Fibroblast of gingiva (primary cell): ENCODE measurements around the gene SLC25A25.

Experiments
- DNase-seq: peaks from one replicate; pipeline ENCODE4 v3.0.0-alpha.2; 2011; ENCODE audit warnings: low read depth

Gene SLC25A25

GRCh38 chr9:128096616-128097536 is 28.8 kb downstream of the SLC25A25 start:
- DNase-seq = no peak

- no peak for DNase-seq
Observed at GRCh38 chr9:128097543-128098296, 29.7 kb downstream of the SLC25A25 start.

DNA sequence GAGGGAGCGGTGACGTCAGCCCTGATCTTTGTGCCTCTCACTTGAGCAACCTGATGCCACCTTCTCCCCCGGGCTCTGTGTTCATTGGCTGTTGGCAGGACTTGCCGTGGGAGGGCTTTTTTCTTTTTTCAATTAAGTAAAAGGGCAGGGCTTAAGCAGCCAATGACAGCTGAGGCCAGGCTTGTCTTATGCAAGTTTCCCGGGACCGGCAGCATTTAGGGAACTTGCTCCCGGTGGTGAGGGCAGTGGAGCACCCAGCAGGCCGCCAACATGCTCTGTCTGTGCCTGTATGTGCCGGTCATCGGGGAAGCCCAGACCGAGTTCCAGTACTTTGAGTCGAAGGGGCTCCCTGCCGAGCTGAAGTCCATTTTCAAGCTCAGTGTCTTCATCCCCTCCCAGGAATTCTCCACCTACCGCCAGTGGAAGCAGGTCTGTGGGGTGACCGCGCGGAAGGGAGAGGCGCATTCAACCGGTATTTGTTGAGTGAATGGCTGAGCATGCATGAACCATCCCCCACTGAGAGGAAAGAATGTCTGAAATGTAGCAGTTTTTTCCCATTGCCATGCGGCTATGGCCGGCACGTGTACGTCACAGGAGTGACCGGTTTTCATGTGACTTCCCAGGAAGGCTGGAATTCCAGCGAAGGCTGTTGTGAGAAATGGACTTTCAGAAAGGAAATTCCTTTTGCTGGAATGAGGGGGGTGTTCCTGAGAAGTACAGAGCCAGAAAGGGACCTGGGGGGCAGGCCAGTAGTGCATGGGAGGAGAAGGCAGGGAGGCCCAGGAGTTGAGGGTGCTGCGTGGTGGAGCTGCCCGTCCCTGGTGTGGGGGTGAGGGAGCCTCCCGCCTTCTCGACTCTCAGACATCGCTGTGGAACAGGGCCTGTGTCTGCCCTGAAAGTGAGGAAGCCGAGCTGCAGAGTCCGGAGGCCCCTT is 30.5 kb downstream of the SLC25A25 start:
- peak; percentile 98 for DNase-seq

GRCh38 chr9:128099231-128099931 is 31.3 kb downstream of the SLC25A25 start:
- DNase-seq = peak; percentile 37

- DNase-seq = no peak
Observed at GRCh38 chr9:128099932-128100491, 32.0 kb downstream of the SLC25A25 start.

DNA sequence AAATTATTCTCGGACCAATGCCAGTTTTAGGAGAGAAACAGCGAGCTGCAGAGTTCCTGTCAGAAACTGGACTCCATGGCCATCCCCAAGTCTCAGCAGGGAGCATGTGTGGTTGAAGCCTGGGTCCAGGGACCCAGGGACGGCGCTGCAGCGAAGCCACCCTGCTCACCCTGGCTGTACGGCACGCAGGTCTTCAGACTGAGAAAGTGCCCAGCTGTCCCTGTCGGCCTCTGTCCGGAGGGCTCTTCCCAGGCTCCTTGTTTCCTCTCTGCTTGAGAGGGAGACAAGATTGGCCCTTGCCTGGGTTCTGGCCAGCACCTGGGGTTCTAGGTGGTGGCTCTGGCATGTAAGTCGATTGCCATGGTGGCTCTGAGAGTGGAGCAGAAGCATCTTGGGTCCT is 32.5 kb downstream of the SLC25A25 start:
- no peak for DNase-seq

DNA sequence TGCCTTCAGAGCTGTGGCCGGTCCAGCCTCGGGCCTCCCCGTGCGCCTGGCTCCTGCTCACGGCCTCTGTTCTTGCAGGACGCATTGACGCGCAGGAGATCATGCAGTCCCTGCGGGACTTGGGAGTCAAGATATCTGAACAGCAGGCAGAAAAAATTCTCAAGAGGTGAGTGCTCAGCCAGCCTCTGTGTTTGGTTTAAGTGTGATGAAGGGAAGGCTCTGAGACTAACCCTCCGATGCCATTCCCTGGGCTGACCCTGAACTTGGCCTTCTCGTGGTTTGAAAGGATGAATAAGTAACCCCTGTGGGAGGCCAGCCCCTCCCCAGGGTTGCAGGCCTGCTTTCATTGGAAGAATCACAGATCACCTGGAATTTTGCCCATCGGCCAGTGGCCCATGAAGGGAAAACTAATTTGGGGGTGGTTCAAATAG is 33.2 kb downstream of the SLC25A25 start:
- no peak for DNase-seq

DNA sequence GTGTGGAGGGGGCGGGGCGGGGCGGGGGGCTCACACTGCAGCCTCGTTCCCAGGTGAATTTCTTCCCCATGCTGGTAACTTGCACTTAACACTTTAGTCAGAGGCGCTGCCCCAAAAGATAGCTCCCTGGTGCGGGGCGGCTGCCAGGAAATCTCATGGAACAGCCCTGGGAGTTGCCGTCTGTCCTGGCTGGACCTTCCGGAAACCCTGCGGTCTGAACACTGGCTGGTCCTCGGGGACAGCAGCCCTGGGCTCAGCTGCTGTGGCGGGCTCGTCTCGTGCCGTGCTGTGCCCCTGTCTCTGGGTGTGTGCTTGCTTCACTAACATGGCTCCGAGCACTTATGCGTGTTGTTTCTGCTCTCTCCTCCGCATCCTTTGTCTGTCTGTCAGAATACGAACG is 33.7 kb downstream of the SLC25A25 start:
- DNase-seq = no peak

DNA sequence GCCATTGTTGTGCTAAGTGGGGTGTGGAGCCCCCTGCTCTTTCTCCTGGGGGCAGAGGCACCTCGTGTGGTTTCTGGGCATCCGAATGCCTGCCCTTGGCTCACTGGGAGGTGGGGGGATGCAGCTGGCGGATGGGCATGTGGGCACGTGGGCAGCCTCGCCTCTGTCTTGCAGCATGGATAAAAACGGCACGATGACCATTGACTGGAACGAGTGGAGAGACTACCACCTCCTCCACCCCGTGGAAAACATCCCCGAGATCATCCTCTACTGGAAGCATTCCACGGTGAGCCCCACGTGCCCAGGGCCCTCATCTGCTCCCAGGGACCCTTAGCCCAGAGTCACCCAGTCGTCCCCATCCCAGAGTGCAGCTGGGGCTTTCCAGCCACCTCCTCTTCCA is 34.2 kb downstream of the SLC25A25 start:
- DNase-seq = no peak

DNA sequence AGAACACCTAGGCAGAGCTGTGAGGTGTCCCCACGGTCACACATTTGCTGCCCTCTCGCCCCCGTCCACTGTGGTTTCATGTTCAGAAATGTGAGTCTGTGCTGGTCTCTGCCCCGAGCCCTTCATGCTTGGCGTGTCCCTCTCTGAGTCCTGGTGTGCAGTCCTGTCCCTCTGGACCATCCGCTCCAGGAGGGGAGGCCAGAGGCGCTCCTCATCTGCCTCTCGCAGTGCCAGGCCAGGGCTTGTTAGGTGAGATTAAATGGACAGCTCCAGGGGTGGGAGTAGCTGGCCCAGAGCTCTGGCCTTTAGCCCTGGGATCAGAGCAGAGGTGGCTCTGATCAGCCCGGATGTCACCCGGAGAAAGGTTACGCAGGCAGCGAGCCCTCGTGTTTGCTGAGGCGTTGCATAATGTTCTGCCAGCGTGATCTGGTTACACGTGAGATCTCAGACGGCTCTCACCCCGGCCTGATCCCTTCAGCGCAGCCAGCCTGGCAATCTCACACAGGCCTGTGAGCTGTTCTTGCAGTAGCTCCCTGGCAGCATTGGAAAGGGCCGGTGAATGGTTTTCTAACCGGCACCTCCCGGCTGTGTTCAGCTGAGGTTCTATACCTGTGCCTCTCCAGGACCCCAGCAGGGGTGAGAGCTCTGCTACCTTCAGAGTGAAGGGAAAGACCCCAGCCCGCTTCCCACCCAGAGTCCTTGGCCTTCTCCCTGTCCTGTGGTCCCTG is 35.0 kb downstream of the SLC25A25 start:
- DNase-seq = no peak

- no peak for DNase-seq
Observed at GRCh38 chr9:128103589-128103962, 35.5 kb downstream of the SLC25A25 start.

- no peak for DNase-seq
Observed at GRCh38 chr9:128104171-128104618, 36.2 kb downstream of the SLC25A25 start.

GRCh38 chr9:128105538-128106175 is 37.6 kb downstream of the SLC25A25 start:
- no peak for DNase-seq

DNA sequence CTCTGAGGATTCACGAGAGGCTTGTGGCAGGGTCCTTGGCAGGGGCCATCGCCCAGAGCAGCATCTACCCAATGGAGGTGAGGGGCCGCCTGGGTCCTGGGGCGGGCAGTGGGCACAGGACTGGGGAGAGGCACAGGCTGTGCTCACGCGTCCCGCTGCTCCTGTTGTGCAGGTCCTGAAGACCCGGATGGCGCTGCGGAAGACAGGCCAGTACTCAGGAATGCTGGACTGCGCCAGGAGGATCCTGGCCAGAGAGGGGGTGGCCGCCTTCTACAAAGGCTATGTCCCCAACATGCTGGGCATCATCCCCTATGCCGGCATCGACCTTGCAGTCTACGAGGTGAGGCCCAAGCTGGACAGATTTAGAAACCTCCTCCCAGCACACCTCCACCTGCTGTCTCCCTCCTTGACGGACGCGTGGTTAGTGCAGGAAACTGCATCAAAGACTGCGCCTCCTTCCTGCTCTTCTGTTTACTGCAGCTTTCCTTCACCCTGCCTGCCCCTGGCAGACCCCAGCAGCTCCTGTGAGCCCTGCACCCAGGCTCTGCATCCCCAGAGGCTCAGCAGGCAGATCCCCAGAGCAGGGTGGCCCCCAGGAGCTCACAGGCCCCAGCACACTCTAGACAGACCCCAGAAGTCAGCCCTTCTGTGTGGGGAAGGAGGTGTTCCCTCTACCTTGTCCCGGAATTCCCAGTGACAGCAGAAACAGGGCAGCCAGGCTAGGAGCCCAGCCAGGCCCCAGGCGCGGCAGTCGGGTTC is 38.3 kb downstream of the SLC25A25 start:
- DNase-seq = no peak

- no peak for DNase-seq
Observed at GRCh38 chr9:128106940-128107467, 39.0 kb downstream of the SLC25A25 start.

DNA sequence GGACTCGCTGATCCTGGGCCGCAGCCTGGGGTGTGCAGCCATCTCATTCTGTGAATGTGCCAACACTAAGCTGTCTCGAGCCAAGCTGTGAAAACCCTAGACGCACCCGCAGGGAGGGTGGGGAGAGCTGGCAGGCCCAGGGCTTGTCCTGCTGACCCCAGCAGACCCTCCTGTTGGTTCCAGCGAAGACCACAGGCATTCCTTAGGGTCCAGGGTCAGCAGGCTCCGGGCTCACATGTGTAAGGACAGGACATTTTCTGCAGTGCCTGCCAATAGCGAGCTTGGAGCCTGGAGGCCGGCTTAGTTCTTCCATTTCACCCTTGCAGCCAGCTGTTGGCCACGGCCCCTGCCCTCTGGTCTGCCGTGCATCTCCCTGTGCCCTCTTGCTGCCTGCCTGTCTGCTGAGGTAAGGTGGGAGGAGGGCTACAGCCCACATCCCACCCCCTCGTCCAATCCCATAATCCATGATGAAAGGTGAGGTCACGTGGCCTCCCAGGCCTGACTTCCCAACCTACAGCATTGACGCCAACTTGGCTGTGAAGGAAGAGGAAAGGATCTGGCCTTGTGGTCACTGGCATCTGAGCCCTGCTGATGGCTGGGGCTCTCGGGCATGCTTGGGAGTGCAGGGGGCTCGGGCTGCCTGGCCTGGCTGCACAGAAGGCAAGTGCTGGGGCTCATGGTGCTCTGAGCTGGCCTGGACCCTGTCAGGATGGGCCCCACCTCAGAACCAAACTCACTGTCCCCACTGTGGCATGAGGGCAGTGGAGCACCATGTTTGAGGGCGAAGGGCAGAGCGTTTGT is 39.6 kb downstream of the SLC25A25 start:
- no peak for DNase-seq

- no peak for DNase-seq
Observed at GRCh38 chr9:128108269-128109049, 40.4 kb downstream of the SLC25A25 start.
